WERI-Rb-1 (cell line): Measurements from ENCODE around the gene TBC1D5.

Source experiments
- DNase-seq: peaks from one replicate; pipeline ENCODE4 v3.0.0-alpha.2; 2020
- H3K27ac ChIP-seq: fragments of 250-450 bp; sonication (Bioruptor Pico); 2 replicates; pipeline ENCODE4 v1.5.1; 2020; ENCODE audit warnings: mild to moderate bottlenecking, moderate library complexity
- H3K27me3 ChIP-seq: fragments of 250-450 bp; sonication (Bioruptor Pico); 2 replicates; pipeline ENCODE4 v1.5.1; 2021; ENCODE audit warnings: mild to moderate bottlenecking, low read depth, moderate library complexity; ENCODE audit not compliant: insufficient read depth, severe bottlenecking
- H3K36me3 ChIP-seq: fragments of 250-450 bp; sonication (Bioruptor Pico); 2 replicates; pipeline ENCODE4 v1.5.1; 2020; ENCODE audit warnings: mild to moderate bottlenecking, moderate library complexity
- H3K4me3 ChIP-seq: 2 replicates; pipeline ENCODE4 v1.5.1; 2011; ENCODE audit warnings: low read depth, mild to moderate bottlenecking, control low read depth, low read length
- H3K9me3 ChIP-seq: fragments of 250-450 bp; sonication (Bioruptor Pico); 2 replicates; pipeline ENCODE4 v1.5.1; 2021; ENCODE audit warnings: mild to moderate bottlenecking, moderate library complexity; ENCODE audit not compliant: severe bottlenecking
- TF ChIP-seq, protein P1 (sequence below): IDR thresholded peaks from 2 replicates; pipeline ENCODE4 v1.5.1; 2011; ENCODE audit warnings: low read depth, mild to moderate bottlenecking, control low read depth, inconsistent platforms, low read length

Gene TBC1D5

DNA sequence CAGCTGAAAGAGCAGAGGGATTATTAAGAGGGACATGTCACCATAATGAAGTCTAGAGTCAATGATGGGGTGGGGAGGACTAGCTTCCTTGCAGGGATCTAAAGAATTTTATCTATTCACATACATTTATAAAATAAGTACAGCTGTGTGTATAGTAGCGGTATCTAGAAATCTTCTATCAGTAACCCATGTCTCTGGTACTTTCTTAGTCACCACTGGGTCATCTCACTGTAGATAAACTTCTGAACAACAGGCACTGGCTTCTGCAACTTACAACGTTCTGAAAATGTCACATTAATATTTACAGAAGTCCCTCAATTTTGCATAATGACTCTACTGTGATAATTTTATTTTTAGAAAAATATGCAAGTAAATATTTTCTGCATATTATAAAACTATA, 401.7 kb downstream of the TBC1D5 start:
- H3K27ac ChIP-seq = no peak overlapping the region
- no peaks in the 10 kb centered on the region for H3K36me3 ChIP-seq
- H3K27me3 ChIP-seq = no peaks in the 10 kb centered on the region
- no peaks in the 10 kb centered on the region for H3K9me3 ChIP-seq
- H3K4me3 ChIP-seq = no peak overlapping the region
- TF ChIP-seq, protein P1, sequence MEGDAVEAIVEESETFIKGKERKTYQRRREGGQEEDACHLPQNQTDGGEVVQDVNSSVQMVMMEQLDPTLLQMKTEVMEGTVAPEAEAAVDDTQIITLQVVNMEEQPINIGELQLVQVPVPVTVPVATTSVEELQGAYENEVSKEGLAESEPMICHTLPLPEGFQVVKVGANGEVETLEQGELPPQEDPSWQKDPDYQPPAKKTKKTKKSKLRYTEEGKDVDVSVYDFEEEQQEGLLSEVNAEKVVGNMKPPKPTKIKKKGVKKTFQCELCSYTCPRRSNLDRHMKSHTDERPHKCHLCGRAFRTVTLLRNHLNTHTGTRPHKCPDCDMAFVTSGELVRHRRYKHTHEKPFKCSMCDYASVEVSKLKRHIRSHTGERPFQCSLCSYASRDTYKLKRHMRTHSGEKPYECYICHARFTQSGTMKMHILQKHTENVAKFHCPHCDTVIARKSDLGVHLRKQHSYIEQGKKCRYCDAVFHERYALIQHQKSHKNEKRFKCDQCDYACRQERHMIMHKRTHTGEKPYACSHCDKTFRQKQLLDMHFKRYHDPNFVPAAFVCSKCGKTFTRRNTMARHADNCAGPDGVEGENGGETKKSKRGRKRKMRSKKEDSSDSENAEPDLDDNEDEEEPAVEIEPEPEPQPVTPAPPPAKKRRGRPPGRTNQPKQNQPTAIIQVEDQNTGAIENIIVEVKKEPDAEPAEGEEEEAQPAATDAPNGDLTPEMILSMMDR = no peak
- no peak for DNase-seq

DNA sequence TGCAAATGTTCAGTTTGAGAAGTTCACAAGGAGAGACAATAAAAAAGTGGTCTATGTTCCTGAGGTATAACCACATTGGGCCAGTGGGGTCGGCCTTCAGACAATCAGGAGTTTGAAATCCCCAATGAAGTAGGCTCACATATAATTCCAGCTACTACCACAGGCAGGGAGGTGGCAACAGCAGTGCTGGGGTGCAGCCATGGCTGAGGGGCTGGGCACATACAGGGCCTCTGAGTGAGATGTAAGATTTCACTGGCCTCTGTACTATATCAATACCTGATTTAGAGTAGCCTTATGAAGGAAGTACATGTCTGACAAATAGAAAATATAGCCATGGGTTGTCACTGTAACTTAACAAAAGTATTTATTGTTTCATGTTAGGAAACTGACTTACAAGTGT, 402.2 kb downstream of the TBC1D5 start:
- no peaks in the 10 kb centered on the region for H3K27me3 ChIP-seq
- TF ChIP-seq, protein P1 = no peak
- H3K9me3 ChIP-seq = no peaks in the 10 kb centered on the region
- H3K36me3 ChIP-seq = no peaks in the 10 kb centered on the region
- H3K27ac ChIP-seq = no peak overlapping the region
- DNase-seq = no peak
- H3K4me3 ChIP-seq = no peak overlapping the region

DNA sequence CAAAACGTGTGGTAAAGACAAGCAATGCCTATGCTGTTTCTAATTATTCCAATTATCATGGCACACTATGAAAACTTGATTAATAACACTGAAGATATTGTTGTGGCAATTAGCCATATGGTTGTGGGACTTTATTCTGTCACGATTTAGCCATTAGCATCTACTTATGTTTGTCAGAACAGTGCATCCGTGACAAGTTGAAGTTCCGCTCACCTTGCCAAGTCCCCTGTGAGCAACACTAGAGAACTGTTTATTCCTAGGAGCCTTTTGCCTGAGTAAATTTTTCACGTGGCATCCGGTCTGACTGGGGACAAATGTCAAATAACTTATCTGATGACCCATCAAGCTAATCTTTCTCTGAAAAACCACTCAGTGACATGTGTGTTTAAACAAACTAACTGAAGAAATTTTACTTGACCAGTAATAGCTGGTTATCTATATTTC, 403.3 kb downstream of the TBC1D5 start:
- no peaks in the 10 kb centered on the region for H3K36me3 ChIP-seq
- TF ChIP-seq, protein P1 = no peak
- H3K27ac ChIP-seq = no peak overlapping the region
- DNase-seq = no peak
- no peaks in the 10 kb centered on the region for H3K9me3 ChIP-seq
- H3K4me3 ChIP-seq = no peak overlapping the region
- no peaks in the 10 kb centered on the region for H3K27me3 ChIP-seq

DNA sequence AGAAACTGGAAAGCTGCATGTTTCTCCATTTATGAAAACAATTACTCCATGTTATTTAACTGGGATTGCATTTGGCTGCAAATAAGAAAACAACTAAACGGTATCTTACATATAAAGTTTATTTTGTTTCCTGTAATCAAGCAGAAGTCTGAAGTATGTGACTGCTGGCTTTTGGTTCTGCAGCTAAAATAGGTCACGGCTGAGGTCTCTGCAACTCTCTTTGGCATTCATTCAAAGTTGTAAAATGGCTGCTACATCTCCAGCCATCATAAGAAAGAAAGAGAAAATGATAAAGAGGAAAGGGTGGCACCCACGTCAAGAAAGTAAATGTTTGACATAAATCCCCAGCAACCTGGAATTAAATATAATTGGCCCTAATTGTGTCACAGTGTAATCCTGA, 406.1 kb downstream of the TBC1D5 start:
- Histone ChIP-seq H3K27ac (no peak overlapping the region), H3K4me3 (no peak overlapping the region), H3K36me3 (no peaks in the 10 kb centered on the region), H3K9me3 (no peaks in the 10 kb centered on the region), H3K27me3 (no peaks in the 10 kb centered on the region)
- DNase-seq = no peak
- TF ChIP-seq, protein P1 = no peak

DNA sequence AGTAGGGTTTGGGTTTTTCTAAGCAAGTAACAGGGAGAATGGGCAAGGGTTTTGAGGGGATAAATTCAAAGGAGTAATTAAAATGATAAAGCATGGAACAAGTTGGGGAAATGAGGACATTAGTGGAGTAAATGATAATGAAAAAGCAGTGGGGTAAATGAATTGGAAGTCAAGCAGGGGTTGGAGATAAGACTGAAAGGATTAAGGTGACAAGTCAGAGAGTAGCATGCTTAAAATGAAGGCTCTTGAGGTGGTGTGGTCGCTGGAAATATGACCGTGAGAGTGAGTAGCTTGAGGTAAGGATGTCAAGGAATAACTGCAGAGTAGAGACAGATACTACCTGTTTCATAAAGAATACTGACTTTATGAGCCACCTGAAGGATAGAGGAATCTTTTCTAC, 408.5 kb downstream of the TBC1D5 start:
- H3K27me3 ChIP-seq = no peaks in the 10 kb centered on the region
- TF ChIP-seq, protein P1 = no peak
- H3K27ac ChIP-seq = no peak overlapping the region
- H3K36me3 ChIP-seq = no peaks in the 10 kb centered on the region
- H3K4me3 ChIP-seq = no peak overlapping the region
- DNase-seq = no peak
- no peaks in the 10 kb centered on the region for H3K9me3 ChIP-seq

DNA sequence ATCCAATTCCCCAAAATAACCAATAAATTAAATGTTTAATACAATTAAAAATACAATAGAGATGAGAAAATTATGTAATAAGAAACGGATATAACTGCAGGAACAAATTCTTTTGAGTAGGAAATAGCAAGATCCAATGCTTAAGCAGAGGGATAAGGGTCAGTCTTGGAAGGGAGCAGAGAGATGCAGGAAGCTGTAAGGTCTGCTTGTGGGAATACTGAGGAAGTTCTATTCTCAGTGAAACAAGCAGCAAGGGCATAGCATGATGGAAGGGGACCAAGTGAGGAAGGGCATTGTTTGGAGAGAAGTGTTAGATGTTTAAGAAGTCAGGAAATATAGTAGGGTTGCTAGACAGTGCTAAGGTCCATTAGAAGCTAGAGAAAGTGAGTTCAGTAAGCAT, 409.0 kb downstream of the TBC1D5 start:
- TF ChIP-seq, protein P1 = no peak
- Histone ChIP-seq H3K27me3 (no peaks in the 10 kb centered on the region), H3K4me3 (no peak overlapping the region), H3K36me3 (no peaks in the 10 kb centered on the region), H3K27ac (no peak overlapping the region), H3K9me3 (no peaks in the 10 kb centered on the region)
- DNase-seq = no peak
